LNCaP clone FGC (cell line): Measurements from ENCODE around the gene CAPN11.

ENCODE experiments used
- DNase-seq: peaks from one replicate; pipeline ENCODE4 v3.0.0-alpha.2; 2011; ENCODE audit warnings: low read depth
- H3K4me3 ChIP-seq: 2 replicates; pipeline ENCODE4 v1.5.1; 2011; ENCODE audit warnings: mild to moderate bottlenecking, low read depth, low read length, control low read depth
- TF ChIP-seq, protein P1 (sequence below): IDR thresholded peaks from 2 replicates; pipeline ENCODE4 v1.5.1; 2012; ENCODE audit warnings: mild to moderate bottlenecking; ENCODE audit not compliant: control insufficient read depth, insufficient read depth; ENCODE audit errors: extremely low read depth

CAPN11 gene

DNA sequence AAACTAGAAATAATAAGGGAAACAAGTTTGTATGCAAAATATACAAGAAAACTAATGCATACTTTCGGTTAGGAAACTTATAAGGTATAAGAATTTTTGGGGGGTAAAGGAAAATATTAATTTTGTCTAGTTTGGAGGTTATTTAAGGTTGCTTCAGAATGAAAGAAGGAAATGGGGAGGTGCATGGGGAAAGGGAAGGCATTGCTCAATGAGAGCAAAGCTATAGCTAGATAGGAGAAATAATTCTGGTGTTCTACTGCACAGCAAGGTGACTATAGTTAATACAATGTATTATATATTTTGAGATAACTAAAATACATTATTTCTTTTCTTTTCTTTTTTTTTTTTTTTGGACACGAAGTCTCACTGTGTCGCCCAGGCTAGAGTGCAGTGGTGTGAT lies 52.7 kb downstream of the CAPN11 start:
- H3K4me3 ChIP-seq: no peak overlapping the region
- TF ChIP-seq, protein P1, sequence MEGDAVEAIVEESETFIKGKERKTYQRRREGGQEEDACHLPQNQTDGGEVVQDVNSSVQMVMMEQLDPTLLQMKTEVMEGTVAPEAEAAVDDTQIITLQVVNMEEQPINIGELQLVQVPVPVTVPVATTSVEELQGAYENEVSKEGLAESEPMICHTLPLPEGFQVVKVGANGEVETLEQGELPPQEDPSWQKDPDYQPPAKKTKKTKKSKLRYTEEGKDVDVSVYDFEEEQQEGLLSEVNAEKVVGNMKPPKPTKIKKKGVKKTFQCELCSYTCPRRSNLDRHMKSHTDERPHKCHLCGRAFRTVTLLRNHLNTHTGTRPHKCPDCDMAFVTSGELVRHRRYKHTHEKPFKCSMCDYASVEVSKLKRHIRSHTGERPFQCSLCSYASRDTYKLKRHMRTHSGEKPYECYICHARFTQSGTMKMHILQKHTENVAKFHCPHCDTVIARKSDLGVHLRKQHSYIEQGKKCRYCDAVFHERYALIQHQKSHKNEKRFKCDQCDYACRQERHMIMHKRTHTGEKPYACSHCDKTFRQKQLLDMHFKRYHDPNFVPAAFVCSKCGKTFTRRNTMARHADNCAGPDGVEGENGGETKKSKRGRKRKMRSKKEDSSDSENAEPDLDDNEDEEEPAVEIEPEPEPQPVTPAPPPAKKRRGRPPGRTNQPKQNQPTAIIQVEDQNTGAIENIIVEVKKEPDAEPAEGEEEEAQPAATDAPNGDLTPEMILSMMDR: no peak
- DNase-seq: no peak

DNA sequence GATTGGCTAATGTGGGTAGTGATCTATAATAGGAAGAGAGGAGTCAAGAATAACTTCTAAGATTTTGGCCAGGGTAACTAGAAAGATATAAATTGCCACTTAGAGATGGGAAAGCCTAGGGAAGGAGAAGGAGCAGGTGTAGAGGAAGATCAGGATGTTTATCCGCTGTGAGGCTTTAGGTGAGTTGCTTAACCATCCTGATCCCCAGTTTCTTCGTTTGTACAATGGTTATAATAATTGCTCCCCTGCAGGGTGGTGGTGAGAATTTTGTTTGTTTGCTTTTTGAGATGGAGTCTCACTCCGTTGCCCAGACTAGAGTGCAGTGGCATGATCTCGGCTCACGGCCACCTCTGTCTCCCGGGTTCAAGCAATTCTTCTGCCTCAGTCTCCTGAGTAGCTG lies 55.7 kb downstream of the CAPN11 start:
- DNase-seq: no peak
- no peak overlapping the region for H3K4me3 ChIP-seq
- TF ChIP-seq, protein P1: no peak

DNA sequence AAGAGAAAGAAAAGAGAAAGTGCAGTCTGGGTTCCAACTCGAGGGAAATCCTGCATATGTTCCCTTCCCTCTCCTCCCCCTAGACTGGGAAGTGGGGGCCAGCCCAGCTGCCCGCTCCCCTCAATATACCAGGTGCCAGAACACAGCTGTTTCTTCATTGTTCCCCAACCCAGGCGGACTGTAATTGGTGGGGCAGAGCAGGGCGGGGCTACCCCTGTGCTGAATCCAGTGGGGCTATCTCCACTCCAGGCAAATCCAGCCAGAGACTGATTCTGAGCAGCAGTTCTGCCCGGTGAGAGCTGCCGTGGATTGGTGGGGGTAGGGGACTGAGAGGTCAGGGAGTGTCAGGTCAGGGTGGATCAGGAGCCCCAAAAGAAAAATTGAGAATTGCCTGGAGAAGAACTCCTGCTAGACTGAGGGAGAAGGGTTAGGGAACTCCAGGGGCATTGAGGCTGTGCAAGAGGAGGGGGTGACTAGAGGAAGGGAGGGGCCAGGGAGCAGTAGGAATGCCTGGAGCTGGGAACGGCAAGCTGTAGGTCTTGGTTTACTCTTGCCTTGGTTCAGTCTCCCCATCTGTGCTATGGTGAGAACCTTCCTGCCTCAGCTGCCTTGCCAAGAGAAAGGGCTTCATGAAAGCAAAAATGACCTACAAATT lies 58.2 kb downstream of the CAPN11 start, which contains the start of gene MYMX:
Gene MYMX, plus strand, starts transcription at position 250 of the 655 bp plus-strand sequence. CDS start 546 bp downstream, outside the sequence.
- TF ChIP-seq, protein P1: no peak
- no peak for DNase-seq
- H3K4me3 ChIP-seq: no peak within 1 kb of the TSS

DNA sequence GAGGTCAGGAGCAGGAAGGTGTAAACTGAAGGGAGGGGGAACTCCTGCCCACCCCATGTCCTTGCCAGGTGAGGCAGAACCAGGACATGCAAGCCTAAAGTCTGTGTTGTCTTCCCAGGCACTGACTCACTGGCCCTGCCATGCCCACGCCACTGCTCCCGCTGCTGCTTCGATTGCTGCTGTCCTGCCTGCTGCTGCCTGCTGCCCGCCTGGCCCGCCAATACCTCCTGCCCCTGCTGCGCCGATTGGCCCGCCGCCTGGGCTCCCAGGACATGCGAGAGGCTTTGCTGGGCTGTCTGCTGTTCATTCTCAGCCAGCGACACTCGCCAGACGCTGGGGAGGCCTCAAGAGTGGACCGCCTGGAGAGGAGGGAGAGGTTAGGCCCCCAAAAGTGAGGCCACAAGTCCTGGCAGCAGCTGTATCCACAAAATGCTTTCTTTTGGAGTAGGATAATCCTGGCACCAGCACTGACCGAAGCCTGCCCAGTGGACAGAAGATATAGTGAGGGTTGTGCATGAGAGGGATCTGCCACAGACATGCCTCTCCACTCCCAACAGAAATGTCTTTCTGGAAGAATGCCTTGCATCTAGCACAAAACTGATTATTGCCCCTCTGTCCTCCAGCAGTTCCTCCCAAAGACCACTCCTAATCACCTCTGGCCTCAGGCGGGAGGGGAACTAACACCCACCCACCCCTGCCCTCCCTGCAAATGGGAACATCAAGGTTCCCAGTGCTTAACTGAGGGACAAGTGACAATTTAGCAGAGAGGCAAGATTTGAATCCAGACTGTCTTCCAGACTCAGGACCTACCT lies 58.9 kb downstream of the CAPN11 start:
- TF ChIP-seq, protein P1: no peak
- no peak for DNase-seq
- no peak overlapping the region for H3K4me3 ChIP-seq

DNA sequence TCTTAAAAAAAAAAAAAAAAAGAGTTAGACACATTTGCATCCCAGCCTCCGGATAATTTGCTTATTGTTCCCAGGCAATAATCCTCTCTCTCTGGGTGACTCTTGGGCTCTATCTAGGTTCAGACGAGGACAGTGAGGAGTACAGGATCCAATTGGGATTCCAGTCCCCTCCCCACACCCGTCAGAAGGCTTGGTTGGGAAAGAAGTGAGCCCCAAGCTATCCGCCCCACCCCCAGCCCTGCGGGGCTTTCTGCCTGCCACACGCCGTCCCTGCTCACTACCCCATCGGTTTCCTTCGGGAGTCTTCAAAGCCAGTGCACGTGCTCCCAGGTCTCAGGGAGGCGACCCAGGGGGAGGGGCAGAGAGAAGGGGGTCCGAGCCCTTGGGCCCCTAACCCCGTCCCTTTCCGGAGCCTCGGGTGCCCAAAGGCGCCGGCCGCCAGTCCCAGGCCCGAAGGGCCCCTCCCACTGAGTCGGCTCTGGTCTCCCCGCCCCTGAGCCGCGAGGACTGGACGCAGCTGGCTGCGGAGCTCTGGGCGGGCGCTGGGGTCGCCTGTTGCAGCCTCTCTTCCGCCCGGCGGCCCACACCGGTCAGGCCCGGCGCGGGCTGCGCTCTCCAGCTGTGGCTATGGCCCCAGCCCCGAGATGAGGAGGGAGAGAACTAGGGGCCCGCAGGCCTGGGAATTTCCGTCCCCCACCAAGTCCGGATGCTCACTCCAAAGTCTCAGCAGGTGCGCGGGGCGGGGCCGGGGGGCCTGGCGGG lies 60.6 kb downstream of the CAPN11 start:
- TF ChIP-seq, protein P1: no peak
- H3K4me3 ChIP-seq: no peak overlapping the region
- DNase-seq: no peak

DNA sequence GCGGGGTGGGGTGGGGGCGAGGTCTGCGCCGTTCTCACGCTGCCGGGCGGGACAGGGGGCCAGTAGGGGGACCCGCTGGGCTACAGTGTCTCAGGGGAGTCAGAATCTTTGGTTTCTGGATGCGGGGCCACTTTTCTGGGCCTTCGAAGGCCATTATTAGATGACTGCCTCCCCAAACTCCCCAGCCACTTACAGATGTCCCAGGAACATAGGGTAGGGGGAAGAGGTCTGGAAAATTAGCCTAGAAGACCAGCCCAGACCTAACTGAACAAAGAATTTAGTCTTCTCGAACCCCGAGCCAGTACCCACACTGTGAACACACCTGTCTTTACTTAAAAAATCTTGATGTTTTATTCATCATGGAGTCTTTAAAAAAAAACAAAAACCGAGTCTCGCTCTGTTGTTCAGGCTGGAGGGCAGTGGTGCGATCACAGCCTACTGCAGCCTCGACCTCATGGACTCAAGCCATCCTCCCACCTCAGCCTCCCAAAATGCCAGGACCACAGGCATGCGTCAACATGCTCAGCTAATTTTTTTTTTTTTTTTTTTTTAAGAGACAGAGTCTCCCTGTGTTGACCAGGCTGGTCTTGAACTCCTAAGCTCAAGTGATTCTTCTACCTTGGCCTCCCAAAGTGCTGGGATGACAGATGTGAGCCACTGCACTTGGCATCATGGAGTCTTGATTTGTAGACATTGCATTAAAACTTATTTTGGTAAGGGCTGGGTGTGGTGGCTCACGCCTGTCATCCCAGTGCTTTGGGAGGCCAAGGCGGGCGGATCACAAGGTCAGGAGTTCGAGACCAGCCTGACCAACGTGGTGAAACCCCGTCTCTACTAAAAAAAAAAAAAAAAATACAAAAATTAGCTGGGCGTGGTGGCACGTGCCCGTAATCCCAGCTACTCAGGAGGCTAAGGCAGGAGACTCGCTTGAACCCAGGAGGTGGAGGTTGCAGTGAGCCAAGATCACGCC lies 61.5 kb downstream of the CAPN11 start:
- no peak for DNase-seq
- no peak overlapping the region for H3K4me3 ChIP-seq
- TF ChIP-seq, protein P1: no peak
